Panc1 (cell line): ENCODE results near the gene SLC25A27.

Experiments used
- CTCF ChIP-seq: fragments of 450-650 bp; IDR thresholded peaks from 2 replicates; pipeline ENCODE4 v1.5.1; 2017; ENCODE audit warnings: mild to moderate bottlenecking
- REST ChIP-seq, 2 experiments: IDR thresholded peaks; 2 replicates each; pipeline ENCODE4 v1.6.1; 2011 to 2012; ENCODE audit warnings: low read depth in 2 of 2, control low read depth in 1 of 2, low read length in 1 of 2, mild to moderate bottlenecking in 1 of 2, moderate library complexity in 1 of 2; ENCODE audit not compliant: insufficient read depth in 1 of 2

- no peak for TF ChIP-seq CTCF
- no peak for TF ChIP-seq REST (IDR thresholded peaks at IDR 0.05; ENCODE audit: insufficient read depth in 1 of 2, low read depth in 2 of 2, low read length in 1 of 2)
Observed at GRCh38 chr6:46706464-46706863, 53.7 kb downstream of the SLC25A27 start.
